A204.1 (cell line): Measurements from ENCODE around the gene FIBP.

Experiments used
- FAIRE-seq: peaks from 2 replicates; lab custom pipeline; 2012; peaks lifted over from hg19 to GRCh38; lab: Jason Lieb, UNC

The FIBP gene

GRCh38 chr11:65888163-65888814 is at the start of gene FIBP:
Gene FIBP (minus strand): TSS chr11:65888471. CDS start chr11:65888418, 53 bp downstream.
- peak; percentile 21 for FAIRE-seq

GRCh38 chr11:65937766-65938165 is 49.5 kb upstream of the FIBP start:
- no peak for FAIRE-seq

- no peak for FAIRE-seq
These were observed 45.7 kb upstream of the FIBP start for GRCh38 chr11:65934014-65934413.

GRCh38 chr11:65932558-65932919 is 44.3 kb upstream of the FIBP start:
- FAIRE-seq: no peak

GRCh38 chr11:65931773-65932557 is 43.7 kb upstream of the FIBP start:
- no peak for FAIRE-seq

- FAIRE-seq: no peak
These were observed 40.4 kb upstream of the FIBP start for GRCh38 chr11:65928667-65929066.

- no peak for FAIRE-seq
These were observed 39.7 kb upstream of the FIBP start for GRCh38 chr11:65927904-65928397.

GRCh38 chr11:65925397-65925796 is 37.1 kb upstream of the FIBP start:
- FAIRE-seq: no peak

- FAIRE-seq: no peak
These were observed 34.3 kb upstream of the FIBP start for GRCh38 chr11:65922565-65922964.

GRCh38 chr11:65921876-65922275 is 33.6 kb upstream of the FIBP start:
- FAIRE-seq: no peak

- no peak for FAIRE-seq
These were observed 32.8 kb upstream of the FIBP start for GRCh38 chr11:65921033-65921555.

- FAIRE-seq: no peak
These were observed 32.1 kb upstream of the FIBP start for GRCh38 chr11:65920372-65920802.

- no peak for FAIRE-seq
These were observed 31.5 kb upstream of the FIBP start for GRCh38 chr11:65919573-65920371.

- no peak for FAIRE-seq
These were observed 30.9 kb upstream of the FIBP start, which contains the start of gene DRAP1 for GRCh38 chr11:65919141-65919572. Gene DRAP1 (plus strand): TSS chr11:65919426. CDS start chr11:65919502, 76 bp downstream.

- FAIRE-seq: no peak
These were observed 30.2 kb upstream of the FIBP start, which contains the start of gene C11orf68 for GRCh38 chr11:65918211-65919140. Gene C11orf68 (minus strand): TSS chr11:65919062. CDS start chr11:65919031, 31 bp downstream.

- no peak for FAIRE-seq
These were observed 29.4 kb upstream of the FIBP start for GRCh38 chr11:65917434-65918210.

GRCh38 chr11:65917077-65917433 is 28.8 kb upstream of the FIBP start:
- no peak for FAIRE-seq

GRCh38 chr11:65916391-65916790 is 28.1 kb upstream of the FIBP start:
- FAIRE-seq: no peak

GRCh38 chr11:65915821-65916251 is 27.6 kb upstream of the FIBP start:
- FAIRE-seq: no peak

GRCh38 chr11:65915101-65915820 is 27.0 kb upstream of the FIBP start:
- no peak for FAIRE-seq
